Measurements from ENCODE around the gene DLL4. TPM values are rescaled to one million over a fixed set of nuclear protein-coding genes. Genes with fewer than 3 reads are reported as not detected.

DLL4 gene
- total RNA-seq, 2 experiments from 2014 or later: 0.15 to 0.19 TPM

- DNase-seq (ENCODE audit: low spot score): no peak
- TF ChIP-seq CTCF (conservative IDR thresholded peaks at IDR 0.05; ENCODE audit: low read length) (no peak), EZH2phosphoT487 (IDR thresholded peaks at IDR 0.05; ENCODE audit: borderline replicate concordance, low read depth, low read length) (no peak)
- intact Hi-C loops (cut with micrococcal nuclease; ENCODE audit: unreplicated experiment): no loop called here
- Histone ChIP-seq H3K4me2 (ENCODE audit: low read length) (no peak overlapping the region), H3K4me1 (ENCODE audit: insufficient read depth, low read length, poor library complexity, severe bottlenecking) (peaks cover 16% of the 10 kb centered on the region), H3K79me2 (ENCODE audit: insufficient read depth, low read depth, low read length) (peaks cover 6% of the 10 kb centered on the region; the same call in 1 of the 2 replicates), H3K9me3 (ENCODE audit: low read length) (no peaks in the 10 kb centered on the region), H3K4me3 (ENCODE audit: low read depth, low read length, poor library complexity, severe bottlenecking) (no peak overlapping the region), H2AFZ (ENCODE audit: low read length) (no peak overlapping the region), H3K9me2 (ENCODE audit: insufficient read depth, low read length) (no peaks in the 10 kb centered on the region), H4K20me1 (ENCODE audit: insufficient read depth, low read length) (no peaks in the 10 kb centered on the region), H3K36me3 (ENCODE audit: insufficient read depth, low read length) (peaks cover 20% of the 10 kb centered on the region), H3K27ac (ENCODE audit: low read depth, low read length, poor library complexity, severe bottlenecking) (no peak overlapping the region)
- ChIA-PET POLR2A (no interaction called here), CTCF (ENCODE audit: unreplicated experiment) (no interaction called here)
- BruUV-seq (replicated peaks): no TSS peak
Measured at GRCh38 chr15:40957581-40958051, 28.5 kb downstream of the DLL4 start.

DNA sequence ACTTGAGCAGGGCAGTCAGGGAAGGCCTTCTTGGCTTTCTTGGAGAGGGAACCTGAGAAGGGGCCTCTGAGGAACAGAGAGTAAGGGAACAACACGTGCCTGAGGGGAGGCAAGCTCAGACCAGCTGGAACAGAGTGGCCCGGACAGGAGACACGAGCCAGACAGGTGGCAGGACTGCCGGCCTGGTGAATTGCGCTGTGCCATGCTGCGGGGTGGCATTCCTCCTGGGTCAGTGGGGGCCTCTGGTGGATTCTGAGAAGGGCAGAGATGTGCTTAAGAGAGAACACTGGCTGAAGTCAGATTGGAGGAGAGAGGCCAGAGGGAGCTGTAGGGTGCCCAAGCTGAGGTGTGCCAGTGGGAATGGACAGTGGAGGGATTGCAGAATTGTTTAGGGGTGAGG is 29.0 kb downstream of the DLL4 start:
- intact Hi-C loops (cut with micrococcal nuclease; ENCODE audit: unreplicated experiment): no loop called here
- ChIA-PET CTCF (ENCODE audit: unreplicated experiment) (no interaction called here), POLR2A (no interaction called here)
- Histone ChIP-seq H2AFZ (ENCODE audit: low read length) (no peak overlapping the region), H3K4me3 (ENCODE audit: low read depth, low read length, poor library complexity, severe bottlenecking) (no peak overlapping the region), H3K9me2 (ENCODE audit: insufficient read depth, low read length) (no peaks in the 10 kb centered on the region), H4K20me1 (ENCODE audit: insufficient read depth, low read length) (no peaks in the 10 kb centered on the region), H3K4me2 (ENCODE audit: low read length) (no peak overlapping the region), H3K4me1 (ENCODE audit: insufficient read depth, low read length, poor library complexity, severe bottlenecking) (peaks cover 16% of the 10 kb centered on the region), H3K79me2 (ENCODE audit: insufficient read depth, low read depth, low read length) (peaks cover 6% of the 10 kb centered on the region; the same call in 1 of the 2 replicates), H3K27ac (ENCODE audit: low read depth, low read length, poor library complexity, severe bottlenecking) (no peak overlapping the region), H3K36me3 (ENCODE audit: insufficient read depth, low read length) (peaks cover 20% of the 10 kb centered on the region), H3K9me3 (ENCODE audit: low read length) (no peaks in the 10 kb centered on the region)
- TF ChIP-seq EZH2phosphoT487 (IDR thresholded peaks at IDR 0.05; ENCODE audit: borderline replicate concordance, low read depth, low read length): no peak
- TF ChIP-seq CTCF (conservative IDR thresholded peaks at IDR 0.05; ENCODE audit: low read length): no peak
- DNase-seq (ENCODE audit: low spot score): no peak
- BruUV-seq (replicated peaks): no TSS peak

DNA sequence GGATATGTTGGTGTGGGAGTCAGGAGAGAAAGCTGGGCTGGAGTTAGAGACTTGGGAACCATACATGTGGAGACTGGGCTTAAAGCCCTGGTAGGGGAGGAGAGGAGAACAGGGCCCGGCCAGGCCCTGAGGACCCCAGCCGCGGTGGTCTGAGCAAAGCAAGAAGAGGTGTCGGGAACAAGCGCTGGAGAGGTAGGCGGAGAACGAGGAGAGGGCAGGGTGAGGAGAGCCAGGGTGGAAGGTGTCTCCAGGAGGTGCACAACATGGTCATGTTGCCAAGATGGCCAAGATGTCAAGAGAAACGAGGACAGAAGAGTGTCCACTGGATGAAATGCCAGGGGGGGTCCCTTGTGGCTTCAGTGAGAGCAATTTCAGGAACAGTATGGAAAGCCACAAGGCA is 29.6 kb downstream of the DLL4 start:
- DNase-seq (ENCODE audit: low spot score): no peak
- H3K9me3 ChIP-seq (ENCODE audit: low read length): no peaks in the 10 kb centered on the region
- no peaks in the 10 kb centered on the region for H4K20me1 ChIP-seq (ENCODE audit: insufficient read depth, low read length)
- peaks cover 16% of the 10 kb centered on the region for H3K4me1 ChIP-seq (ENCODE audit: insufficient read depth, low read length, poor library complexity, severe bottlenecking)
- H3K4me3 ChIP-seq (ENCODE audit: low read depth, low read length, poor library complexity, severe bottlenecking): no peak overlapping the region
- ChIA-PET POLR2A (no interaction called here), CTCF (ENCODE audit: unreplicated experiment) (no interaction called here)
- intact Hi-C loops (cut with micrococcal nuclease; ENCODE audit: unreplicated experiment): no loop called here
- H3K79me2 ChIP-seq (ENCODE audit: insufficient read depth, low read depth, low read length): peaks cover 5% of the 10 kb centered on the region; the same call in 1 of the 2 replicates
- H3K36me3 ChIP-seq (ENCODE audit: insufficient read depth, low read length): peaks cover 20% of the 10 kb centered on the region
- TF ChIP-seq EZH2phosphoT487 (IDR thresholded peaks at IDR 0.05; ENCODE audit: borderline replicate concordance, low read depth, low read length) (no peak), CTCF (conservative IDR thresholded peaks at IDR 0.05; ENCODE audit: low read length) (no peak)
- no peak overlapping the region for H3K4me2 ChIP-seq (ENCODE audit: low read length)
- H3K27ac ChIP-seq (ENCODE audit: low read depth, low read length, poor library complexity, severe bottlenecking): no peak overlapping the region
- H3K9me2 ChIP-seq (ENCODE audit: insufficient read depth, low read length): no peaks in the 10 kb centered on the region
- H2AFZ ChIP-seq (ENCODE audit: low read length): no peak overlapping the region
- BruUV-seq (replicated peaks): no TSS peak
